NCI-H2227 treated with DMSO at 0.1 percent for 48 hours (cell line): Measurements from ENCODE around the gene RNF169.
"Not testable (repeated sequence)": the region's sequence is repeated elsewhere in the genome, so short reads cannot be mapped to it uniquely, and the experiment has no call there.

Experiments
- DNase-seq: peaks from one replicate; lab custom pipeline; 2025; lab: John Stamatoyannopoulos, UW

Gene RNF169

GRCh38 chr11:74824285-74824982, 75.8 kb downstream of the RNF169 start:
- DNase-seq = no peak

GRCh38 chr11:74825596-74825995, 76.9 kb downstream of the RNF169 start:
- not testable (repeated sequence) for DNase-seq

GRCh38 chr11:74826901-74827300, 78.3 kb downstream of the RNF169 start:
- no peak for DNase-seq

- DNase-seq = no peak
These were observed 88.5 kb downstream of the RNF169 start for GRCh38 chr11:74837191-74837590.

GRCh38 chr11:74838188-74838587, 89.5 kb downstream of the RNF169 start:
- DNase-seq = no peak

- no peak for DNase-seq
These were observed 90.8 kb downstream of the RNF169 start for GRCh38 chr11:74839446-74839845.

GRCh38 chr11:74839971-74840370, 91.3 kb downstream of the RNF169 start:
- DNase-seq = no peak

- no peak for DNase-seq
These were observed 91.8 kb downstream of the RNF169 start for GRCh38 chr11:74840486-74840885.

GRCh38 chr11:74842967-74843366, 94.3 kb downstream of the RNF169 start:
- no peak for DNase-seq

- DNase-seq = no peak
These were observed 95.4 kb downstream of the RNF169 start for GRCh38 chr11:74844072-74844471.

- no peak for DNase-seq
These were observed 96.2 kb downstream of the RNF169 start for GRCh38 chr11:74844865-74845264.

GRCh38 chr11:74845978-74846517, 97.4 kb downstream of the RNF169 start:
- DNase-seq = no peak

GRCh38 chr11:74846770-74847169, 98.1 kb downstream of the RNF169 start:
- DNase-seq = no peak

- DNase-seq = no peak
These were observed 98.7 kb downstream of the RNF169 start for GRCh38 chr11:74847395-74847794.

GRCh38 chr11:74847895-74848294, 99.2 kb downstream of the RNF169 start:
- DNase-seq = no peak

- DNase-seq = no peak
These were observed 101.1 kb downstream of the RNF169 start for GRCh38 chr11:74849525-74850391.

GRCh38 chr11:74853223-74853622, 104.6 kb downstream of the RNF169 start:
- no peak for DNase-seq

- no peak for DNase-seq
These were observed 112.1 kb downstream of the RNF169 start for GRCh38 chr11:74860743-74861142.

GRCh38 chr11:74863410-74863809, 114.8 kb downstream of the RNF169 start:
- DNase-seq = no peak

- DNase-seq = no peak
These were observed 117.9 kb downstream of the RNF169 start for GRCh38 chr11:74866557-74866956.

- DNase-seq = no peak
These were observed 121.8 kb downstream of the RNF169 start for GRCh38 chr11:74870485-74870884.

- DNase-seq = no peak
These were observed 122.4 kb downstream of the RNF169 start for GRCh38 chr11:74871037-74871436.

- DNase-seq = no peak
These were observed 128.5 kb downstream of the RNF169 start for GRCh38 chr11:74877132-74877531.
